Tibial artery (tissue), 4 donors: ENCODE measurements around the gene NFATC3.

Experiments
- DNase-seq, 2 donors: peaks; one replicate each; pipeline ENCODE4 v3.0.0-alpha.2; 2019
- H3K27ac ChIP-seq, 2 donors: fragments of 200-600 bp; sonication (generic) in 1 of 2; 1 replicate in 1 of 2; 2 replicates in 1 of 2; pipeline ENCODE4 v1.5.1; 2018 to 2019; ENCODE audit warnings: mild to moderate bottlenecking in 1 of 2
- H3K27me3 ChIP-seq, 2 donors: fragments of 200-600 bp; sonication (generic) in 1 of 2; one replicate each; pipeline versions ENCODE4 v1.5.1 to v1.6.0; 2016 to 2019
- H3K36me3 ChIP-seq, 3 donors: fragments of 200-600 bp; sonication (generic) in 2 of 3; one replicate each; pipeline ENCODE4 v1.5.1; 2016 to 2019; ENCODE audit warnings: mild to moderate bottlenecking in 2 of 3
- H3K4me1 ChIP-seq, 4 donors: fragments of 200-600 bp; sonication (generic) in 2 of 4; 1 replicate in 3 of 4; 2 replicates in 1 of 4; pipeline ENCODE4 v1.5.1; 2016 to 2019
- H3K4me3 ChIP-seq, 2 donors: fragments of 200-600 bp; sonication (generic) in 1 of 2; 1 replicate in 1 of 2; 2 replicates in 1 of 2; pipeline ENCODE4 v1.5.1; 2018 to 2019; ENCODE audit warnings: mild to moderate bottlenecking in 2 of 2
- H3K9me3 ChIP-seq, 3 donors: fragments of 200-600 bp; sonication (generic) in 1 of 3; one replicate each; pipeline ENCODE4 v1.5.1; 2016 to 2019
- CTCF ChIP-seq, 2 experiments: fragments of 200-600 bp in 1 of 2; fragments of 450-650 bp in 1 of 2; IDR thresholded peaks; one replicate each; pipeline ENCODE4 v1.5.1; 2017 to 2019; ENCODE audit warnings: antibody characterized with exemption in 2 of 2, mild to moderate bottlenecking in 1 of 2, moderate library complexity in 1 of 2
- intact Hi-C: fragments of 100-400 bp; cut with DNase I; formaldehyde crosslinking; loops from one replicate; pipeline ENCODE4 v1.15.0; 2023; ENCODE audit warnings: low total_unique reads

Gene NFATC3

GRCh38 chr16:68269793-68270192 lies 184.6 kb downstream of the NFATC3 start:
- Histone ChIP-seq H3K9me3 (no peaks in the 10 kb centered on the region), H3K36me3 (peaks cover 9 to 20% (median 16%) of the 10 kb centered on the region in 3 donors), H3K4me3 (no peak overlapping the region), H3K27ac (no peak overlapping the region), H3K4me1 (peaks cover 0 to 19% (median 12%) of the 10 kb centered on the region in 4 donors), H3K27me3 (no peaks in the 10 kb centered on the region)
- no peak for DNase-seq
- intact Hi-C loops: no loop called here
- TF ChIP-seq CTCF (IDR thresholded peaks at IDR 0.05): no peak

- DNase-seq: no peak
- intact Hi-C loops: no loop called here
- H3K27ac ChIP-seq: no peak overlapping the region
- no peaks in the 10 kb centered on the region for H3K27me3 ChIP-seq
- no peak for TF ChIP-seq CTCF (IDR thresholded peaks at IDR 0.05)
- peaks cover 10 to 24% (median 19%) of the 10 kb centered on the region in 3 donors for H3K36me3 ChIP-seq
- peaks cover 0 to 20% (median 14%) of the 10 kb centered on the region in 4 donors for H3K4me1 ChIP-seq
- H3K4me3 ChIP-seq: no peak overlapping the region
- H3K9me3 ChIP-seq: no peaks in the 10 kb centered on the region
These were observed 185.2 kb downstream of the NFATC3 start for GRCh38 chr16:68270353-68270752.

- Histone ChIP-seq H3K9me3 (no peaks in the 10 kb centered on the region), H3K27ac (no peak overlapping the region), H3K36me3 (peaks cover 10 to 24% (median 19%) of the 10 kb centered on the region in 3 donors), H3K4me1 (peaks cover 0 to 29% (median 20%) of the 10 kb centered on the region in 4 donors), H3K27me3 (no peaks in the 10 kb centered on the region), H3K4me3 (no peak overlapping the region)
- DNase-seq: no peak
- intact Hi-C loops: no loop called here
- no peak for TF ChIP-seq CTCF (IDR thresholded peaks at IDR 0.05)
These were observed 187.5 kb downstream of the NFATC3 start for GRCh38 chr16:68272507-68273209.

GRCh38 chr16:68273459-68273858 lies 188.3 kb downstream of the NFATC3 start:
- TF ChIP-seq CTCF (IDR thresholded peaks at IDR 0.05): no peak
- Histone ChIP-seq H3K9me3 (no peaks in the 10 kb centered on the region), H3K27me3 (no peaks in the 10 kb centered on the region), H3K27ac (no peak overlapping the region), H3K4me1 (peaks cover 0 to 29% (median 18%) of the 10 kb centered on the region in 4 donors), H3K4me3 (no peak overlapping the region), H3K36me3 (peaks cover 10 to 24% (median 19%) of the 10 kb centered on the region in 3 donors)
- DNase-seq: no peak
- intact Hi-C loops: no loop called here

- peaks cover 10 to 24% (median 19%) of the 10 kb centered on the region in 3 donors for H3K36me3 ChIP-seq
- DNase-seq: no peak
- H3K9me3 ChIP-seq: no peaks in the 10 kb centered on the region
- no peak overlapping the region for H3K4me3 ChIP-seq
- peaks cover 0 to 29% (median 18%) of the 10 kb centered on the region in 4 donors for H3K4me1 ChIP-seq
- intact Hi-C loops: no loop called here
- H3K27ac ChIP-seq: no peak overlapping the region
- H3K27me3 ChIP-seq: no peaks in the 10 kb centered on the region
- no peak for TF ChIP-seq CTCF (IDR thresholded peaks at IDR 0.05)
These were observed 188.7 kb downstream of the NFATC3 start for GRCh38 chr16:68273896-68274295.
